DMS53 (cell line): ENCODE measurements around the gene HTR1E.
"Not testable (repeated sequence)": the region's sequence is repeated elsewhere in the genome, so short reads cannot be mapped to it uniquely, and the experiment has no call there.

Source experiments
- DNase-seq: peaks from one replicate; lab custom pipeline; 2025; lab: John Stamatoyannopoulos, UW

HTR1E gene

DNA sequence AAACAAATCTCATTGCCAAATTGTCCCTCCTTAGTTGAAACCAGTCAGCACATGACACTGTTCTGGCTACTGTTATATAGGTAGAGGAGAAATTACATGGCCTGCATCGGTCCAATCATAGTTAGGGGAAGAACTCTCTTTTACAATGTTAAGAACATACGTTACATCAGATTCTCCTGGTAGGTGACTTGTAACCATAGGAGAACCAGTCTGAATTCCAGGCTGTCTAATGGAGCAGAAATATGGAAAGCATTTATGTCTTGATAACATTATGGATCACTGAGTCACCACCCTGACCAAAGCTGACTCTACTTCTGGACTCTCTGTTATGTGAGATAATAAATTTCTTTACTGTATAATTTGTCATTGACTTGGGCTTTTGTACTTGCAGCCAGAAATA is 40.9 kb downstream of the HTR1E start:
- DNase-seq: no peak

DNA sequence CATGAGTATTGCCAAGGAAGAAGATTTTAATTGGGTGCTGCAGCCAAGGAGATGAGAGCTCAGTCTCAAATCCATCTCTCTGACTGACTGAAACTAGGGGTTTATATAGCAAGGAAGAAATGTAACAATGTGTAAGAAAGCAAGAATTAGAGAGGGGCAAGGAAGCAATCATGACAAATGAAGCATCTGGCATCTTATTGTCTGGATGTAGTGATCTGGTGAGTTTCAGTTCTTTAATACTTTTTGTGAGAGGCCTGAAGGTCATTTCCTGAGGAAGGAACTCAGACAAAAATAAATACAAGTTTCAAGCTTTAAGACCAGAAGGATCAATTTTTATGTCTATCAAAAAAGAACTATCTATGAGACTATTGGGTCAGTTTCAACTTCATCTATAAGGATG is 64.2 kb downstream of the HTR1E start:
- DNase-seq: no peak

GRCh38 chr6:87002391-87002790 is 65.1 kb downstream of the HTR1E start:
- DNase-seq: not testable (repeated sequence)

GRCh38 chr6:87006541-87006940 is 69.2 kb downstream of the HTR1E start:
- DNase-seq: not testable (repeated sequence)

GRCh38 chr6:87009581-87009980 is 72.3 kb downstream of the HTR1E start:
- DNase-seq: not testable (repeated sequence)

DNA sequence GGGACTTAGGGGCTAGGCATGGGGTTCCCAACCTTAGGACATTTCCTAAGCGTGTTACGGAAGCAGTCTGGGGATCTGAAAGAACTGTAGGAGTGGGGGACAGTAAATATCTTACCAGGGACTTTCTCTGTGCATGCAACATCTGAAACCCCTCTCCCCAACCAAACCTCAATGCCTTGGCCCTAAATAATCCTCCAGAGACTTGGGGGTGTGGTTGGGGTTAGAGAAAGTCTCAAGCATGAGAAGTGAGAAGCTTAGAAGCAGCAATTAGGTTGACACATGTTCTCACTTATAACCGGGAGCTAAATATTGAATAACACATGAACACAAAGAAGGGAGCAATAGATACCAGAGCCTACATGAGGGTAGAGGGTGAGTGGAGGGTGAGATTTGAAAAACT is 74.7 kb downstream of the HTR1E start:
- DNase-seq: no peak

- no peak for DNase-seq
Measured at GRCh38 chr6:87012743-87013142, 75.4 kb downstream of the HTR1E start.

DNA sequence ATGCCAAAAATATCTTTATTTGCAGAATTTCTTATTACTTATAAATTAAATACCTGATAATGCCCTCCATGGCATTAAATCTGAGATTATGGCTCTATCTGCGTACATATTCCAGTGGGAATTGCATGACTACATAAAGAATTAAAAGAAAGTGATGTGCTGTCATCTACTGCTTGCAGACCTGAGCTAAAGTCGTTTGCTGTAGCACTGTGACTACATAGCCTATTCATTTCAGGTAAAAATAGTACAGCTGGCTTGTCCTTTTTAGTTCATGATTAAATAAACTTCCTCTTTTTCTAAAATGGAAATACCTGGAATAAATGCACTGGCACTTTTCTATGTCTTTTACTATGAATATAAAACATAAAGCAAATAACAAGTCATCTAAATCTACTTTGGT is 79.4 kb downstream of the HTR1E start:
- no peak for DNase-seq

DNA sequence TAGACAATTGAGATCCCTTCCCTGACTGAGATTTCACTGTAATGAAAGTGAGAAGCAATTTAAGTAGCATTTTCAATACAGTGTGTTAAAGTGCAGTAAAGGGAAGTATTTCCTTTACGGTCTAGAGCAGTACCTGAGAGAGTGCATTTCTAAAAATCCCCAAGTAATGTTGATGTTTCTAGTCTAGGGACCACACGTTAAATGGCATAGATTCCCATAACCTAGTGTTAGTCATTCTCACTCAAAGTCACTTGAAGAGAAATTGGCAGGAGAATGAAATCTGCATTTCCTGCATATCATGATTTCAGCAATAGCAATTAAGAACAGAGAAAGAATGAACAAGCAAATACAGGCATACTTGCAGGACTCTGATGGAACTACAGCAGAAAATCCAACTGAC is 89.7 kb downstream of the HTR1E start:
- no peak for DNase-seq

- peak; percentile 70 for DNase-seq
Measured at GRCh38 chr6:87029711-87030314, 92.5 kb downstream of the HTR1E start.

DNA sequence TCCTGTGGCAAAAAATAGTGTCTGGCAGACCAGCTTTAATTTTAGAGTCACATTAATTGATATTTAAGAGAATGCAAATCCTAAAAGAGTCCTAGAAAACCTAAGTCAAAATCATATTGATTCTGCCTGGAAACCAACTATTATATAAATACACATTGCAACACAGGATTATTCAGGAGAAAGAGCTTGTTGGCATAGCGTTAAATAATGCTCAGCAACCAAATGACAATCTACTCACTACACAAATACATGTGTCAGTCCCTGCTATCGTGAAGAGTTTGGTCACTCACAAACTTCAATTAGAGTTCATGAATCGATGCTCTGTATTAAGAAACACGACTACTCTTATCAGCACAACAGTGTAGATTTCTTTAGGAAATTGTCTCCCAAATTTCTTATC is 103.4 kb downstream of the HTR1E start:
- no peak for DNase-seq

- no peak for DNase-seq
Measured at GRCh38 chr6:87045521-87046075, 108.3 kb downstream of the HTR1E start.

DNA sequence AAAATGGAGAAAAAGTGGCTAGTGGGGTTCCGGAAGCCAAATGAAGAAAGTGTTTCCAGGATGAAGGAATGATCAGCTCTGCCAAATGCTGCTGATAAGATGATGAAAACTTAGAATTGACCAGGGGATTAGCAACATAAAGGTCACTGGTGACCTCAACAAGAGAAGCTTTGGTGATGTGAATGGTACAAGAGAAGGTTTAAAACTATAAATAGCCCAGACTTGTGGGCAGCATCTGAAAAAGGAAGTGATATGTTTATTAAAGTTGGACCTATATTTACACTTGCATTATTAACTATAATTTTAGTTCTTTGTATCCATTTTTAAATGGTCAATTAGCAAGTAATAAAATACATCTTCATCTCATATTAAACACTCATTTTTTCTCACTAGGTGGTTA is 112.5 kb downstream of the HTR1E start:
- DNase-seq: no peak

GRCh38 chr6:87053312-87053711 is 116.0 kb downstream of the HTR1E start:
- no peak for DNase-seq

DNA sequence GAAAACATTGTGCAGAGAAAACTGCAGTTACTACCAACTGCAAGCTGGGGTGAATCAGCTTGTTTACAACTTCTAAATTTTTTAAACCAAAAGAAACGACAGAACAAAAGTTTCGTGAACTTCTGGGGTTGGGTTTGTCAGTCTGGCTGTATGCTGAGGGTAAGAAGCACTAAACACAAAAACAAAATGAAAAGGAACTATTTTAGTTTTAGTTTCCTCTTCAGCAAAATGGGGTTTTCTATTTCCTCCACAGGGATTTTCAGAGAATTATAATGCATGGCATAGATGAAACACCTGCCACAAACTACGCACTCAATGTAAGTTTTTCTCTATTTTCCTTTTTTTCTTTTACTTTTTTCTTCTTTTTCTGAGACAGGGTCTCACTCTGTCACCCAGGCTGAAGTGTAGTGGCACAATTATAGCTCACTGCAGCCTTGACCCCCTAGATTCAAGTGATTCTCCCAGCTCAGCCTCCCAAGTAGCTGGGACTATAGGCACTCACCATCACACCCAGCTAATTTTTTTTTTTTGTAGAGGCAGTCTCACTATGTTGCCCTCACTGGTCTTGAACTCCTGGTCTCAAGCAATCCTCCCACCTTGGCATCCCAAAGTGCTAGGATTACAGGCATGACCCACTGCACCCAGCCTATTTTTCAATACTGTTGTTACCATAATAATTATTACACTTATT is 117.0 kb downstream of the HTR1E start:
- no peak for DNase-seq

DNA sequence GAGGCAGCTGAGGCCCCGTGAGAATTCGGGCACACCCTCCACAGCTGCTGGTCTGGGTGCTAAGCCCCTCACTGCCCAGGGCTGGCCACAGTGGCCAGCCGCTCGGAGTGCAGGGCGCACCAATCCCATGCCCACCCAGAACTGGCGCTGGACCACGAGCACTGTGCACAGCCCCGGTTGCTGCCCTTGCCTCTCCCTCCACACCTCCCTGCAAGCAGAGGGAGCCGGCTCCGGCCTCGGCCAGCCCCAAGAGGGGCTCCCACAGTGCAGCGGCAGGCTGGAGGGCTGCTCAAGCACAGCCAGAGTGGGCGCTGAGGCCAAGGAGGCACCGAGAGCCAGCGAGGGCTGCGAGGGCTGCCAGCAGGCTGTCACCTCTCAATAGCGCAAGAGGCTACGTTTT is 122.6 kb downstream of the HTR1E start:
- no peak for DNase-seq

DNA sequence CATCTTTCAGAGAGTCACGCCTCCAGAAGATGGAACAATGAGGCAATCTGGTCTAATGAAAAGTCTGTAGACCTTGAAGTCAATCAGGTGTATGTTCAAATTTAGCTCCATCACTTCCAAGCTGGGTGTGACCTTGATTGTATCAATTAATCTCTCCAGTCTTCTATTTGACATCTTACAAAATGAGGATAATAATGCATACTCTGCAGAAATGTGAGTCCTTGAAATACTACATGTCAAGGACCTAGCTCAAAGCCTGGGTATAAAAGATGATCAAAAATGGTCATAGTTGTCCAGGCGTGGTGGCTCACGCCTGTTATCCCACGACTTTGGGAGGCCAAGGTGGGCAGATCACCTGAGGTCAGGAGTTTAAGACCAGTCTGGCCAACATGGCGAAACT is 127.8 kb downstream of the HTR1E start:
- DNase-seq: no peak
